BLaER1 treated with 17β-estradiol and CSF1 and Interleukin-3, amounts not matched to agents 10 nM and 100 nM (cell line): Measurements from ENCODE around the gene KIF5B.
"Not testable (repeated sequence)": the region's sequence is repeated elsewhere in the genome, so short reads cannot be mapped to it uniquely, and the experiment has no call there.

ENCODE experiments used
- H3K27ac ChIP-seq, 11 experiments: shearing (Covaris generic); formaldehyde crosslinking; 2 replicates each; pipeline ENCODE4 v1.8.1; 2022
- H3K27me3 ChIP-seq, 11 experiments: shearing (Covaris generic); formaldehyde crosslinking; 2 replicates each; pipeline ENCODE4 v1.8.1; 2022
- H3K36me3 ChIP-seq, 11 experiments: shearing (Covaris generic); formaldehyde crosslinking; 2 replicates each; pipeline ENCODE4 v1.8.1; 2022
- H3K4me1 ChIP-seq, 10 experiments: shearing (Covaris generic); formaldehyde crosslinking; 2 replicates each; pipeline ENCODE4 v1.8.1; 2022
- H3K4me2 ChIP-seq, 11 experiments: shearing (Covaris generic); formaldehyde crosslinking; 2 replicates each; pipeline ENCODE4 v1.8.1; 2022
- H3K4me3 ChIP-seq, 10 experiments: shearing (Covaris generic); formaldehyde crosslinking; 2 replicates each; pipeline ENCODE4 v1.8.1; 2022
- H3K9ac ChIP-seq, 11 experiments: shearing (Covaris generic); formaldehyde crosslinking; 2 replicates each; pipeline ENCODE4 v1.8.1; 2022
- H3K9me3 ChIP-seq, 11 experiments: shearing (Covaris generic); formaldehyde crosslinking; replicated peaks in 1 of 11; 2 replicates each; pipeline ENCODE4 v1.8.1; 2022
- H4K20me1 ChIP-seq, 11 experiments: shearing (Covaris generic); formaldehyde crosslinking; 2 replicates each; pipeline ENCODE4 v1.8.1; 2022
- Cebpa-rat ChIP-seq, 11 experiments: shearing (Covaris generic); IDR thresholded peaks; 2 replicates each; pipeline ENCODE4 v1.8.1; 2022

The KIF5B gene

GRCh38 chr10:32056136-32057035 lies at the start of gene KIF5B:
Gene KIF5B (minus strand): TSS chr10:32056425. CDS start chr10:32055973, 452 bp downstream.
- peaks cover 0 to 18% (median 4%) of the 10 kb centered on the region in 11 experiments; a peak in 6 of 22 replicates for H3K36me3 ChIP-seq
- peak within 1 kb of the TSS; percentile 90 to 99 (median 98) for H3K27ac ChIP-seq
- H3K4me3 ChIP-seq: peak within 1 kb of the TSS; percentile 68 to 97 (median 88)
- no peak for TF ChIP-seq Cebpa-rat (IDR thresholded peaks at IDR 0.05)
- no peaks in the 10 kb centered on the region for H3K27me3 ChIP-seq
- H3K4me1 ChIP-seq: peaks cover 25 to 50% (median 40%) of the 10 kb centered on the region in 10 experiments
- peak within 1 kb of the TSS; percentile 92 to 99 (median 98) for H3K9ac ChIP-seq
- H3K4me2 ChIP-seq: peak within 1 kb of the TSS; percentile 82 to 93 (median 89)
- peaks cover 40 to 44% (median 42%) of the 10 kb centered on the region in 11 experiments for H4K20me1 ChIP-seq
- H3K9me3 ChIP-seq: no peaks in the 10 kb centered on the region

GRCh38 chr10:32105782-32106382 lies 49.7 kb upstream of the KIF5B start:
- H3K4me1 ChIP-seq: no peaks in the 10 kb centered on the region
- H3K9me3 ChIP-seq: peaks cover 0 to 12% (median 8%) of the 10 kb centered on the region in 11 experiments; a peak in 10 of 22 replicates
- no peaks in the 10 kb centered on the region for H3K27me3 ChIP-seq
- H3K27ac ChIP-seq: no peak overlapping the region
- no peaks in the 10 kb centered on the region for H3K36me3 ChIP-seq
- no peak overlapping the region for H3K9ac ChIP-seq
- no peaks in the 10 kb centered on the region for H4K20me1 ChIP-seq
- no peak overlapping the region for H3K4me3 ChIP-seq
- no peak overlapping the region for H3K4me2 ChIP-seq
- TF ChIP-seq Cebpa-rat (IDR thresholded peaks at IDR 0.05): no peak

DNA sequence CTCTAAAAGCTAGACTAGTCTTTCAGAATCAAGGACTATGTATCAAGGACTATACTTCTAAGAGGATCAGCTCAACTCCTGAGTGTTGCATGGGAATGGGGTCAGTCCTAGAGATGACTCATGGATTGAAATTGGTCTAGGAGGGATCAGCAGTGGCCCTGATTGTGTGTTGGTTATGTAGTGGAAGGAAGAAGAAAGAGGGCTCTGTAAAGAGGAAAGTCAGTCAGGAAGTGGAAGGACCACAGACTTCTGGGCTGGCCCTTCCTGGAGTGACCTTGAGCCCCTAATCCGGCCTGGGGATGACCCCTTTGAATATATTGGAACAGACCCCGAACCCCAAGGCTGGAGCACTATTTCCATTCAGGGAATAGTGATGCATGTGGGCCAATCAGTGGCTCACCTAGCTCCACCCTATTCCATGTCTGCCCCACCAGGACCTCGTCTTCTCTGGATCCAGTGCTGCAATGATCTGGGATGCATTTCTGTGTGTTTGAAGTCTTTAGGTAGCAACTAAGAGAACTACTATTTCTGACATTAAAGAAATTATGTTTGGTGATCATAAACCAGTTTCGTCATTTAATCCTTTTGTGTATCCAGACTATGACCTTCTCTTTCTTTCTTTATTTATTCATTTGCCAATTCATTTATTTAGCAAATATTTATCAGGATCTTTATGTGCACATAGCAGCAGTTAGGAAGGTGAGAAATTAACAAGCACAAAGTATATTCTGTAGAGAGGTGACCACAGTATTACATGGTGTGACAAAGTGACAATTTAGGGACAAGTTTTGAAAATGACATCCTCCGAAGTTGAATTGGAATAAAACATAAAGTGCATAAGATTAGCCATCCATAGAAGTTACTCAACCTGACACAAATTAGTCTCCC lies 48.6 kb upstream of the KIF5B start:
- H3K4me1 ChIP-seq: no peaks in the 10 kb centered on the region
- H3K27me3 ChIP-seq: no peaks in the 10 kb centered on the region
- no peak overlapping the region for H3K4me3 ChIP-seq
- H3K9me3 ChIP-seq: peaks cover 0 to 12% (median 6%) of the 10 kb centered on the region in 11 experiments; a peak in 10 of 22 replicates
- H3K27ac ChIP-seq: no peak overlapping the region
- H4K20me1 ChIP-seq: no peaks in the 10 kb centered on the region
- H3K36me3 ChIP-seq: no peaks in the 10 kb centered on the region
- no peak overlapping the region for H3K4me2 ChIP-seq
- H3K9ac ChIP-seq: no peak overlapping the region
- TF ChIP-seq Cebpa-rat (IDR thresholded peaks at IDR 0.05): no peak

DNA sequence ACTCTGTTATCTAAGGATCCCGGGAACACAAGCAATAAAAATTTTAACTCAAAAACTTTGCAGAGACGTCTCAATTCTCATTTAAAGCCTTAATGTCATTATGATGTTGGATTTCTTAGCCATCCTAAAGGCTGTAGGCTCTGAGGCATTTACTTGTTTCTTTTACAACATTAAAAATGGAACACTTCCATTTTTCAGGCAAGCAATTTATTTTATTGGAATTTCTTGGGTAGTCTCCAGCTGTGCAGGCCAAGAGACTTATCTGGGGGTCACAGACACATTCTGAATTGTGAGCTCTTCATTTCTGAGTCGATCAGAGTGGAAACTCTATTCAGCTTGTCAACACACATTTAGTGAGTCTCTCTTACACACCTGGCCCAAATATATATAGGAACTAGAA lies 48.0 kb upstream of the KIF5B start:
- Histone ChIP-seq H3K27me3 (no peaks in the 10 kb centered on the region), H3K27ac (no peak overlapping the region), H3K9ac (no peak overlapping the region), H3K4me2 (no peak overlapping the region), H3K4me1 (no peaks in the 10 kb centered on the region), H3K9me3 (peaks cover 0 to 10% (median 1%) of the 10 kb centered on the region in 11 experiments; a peak in 10 of 22 replicates), H3K4me3 (no peak overlapping the region), H4K20me1 (no peaks in the 10 kb centered on the region), H3K36me3 (no peaks in the 10 kb centered on the region)
- TF ChIP-seq Cebpa-rat (IDR thresholded peaks at IDR 0.05): no peak

DNA sequence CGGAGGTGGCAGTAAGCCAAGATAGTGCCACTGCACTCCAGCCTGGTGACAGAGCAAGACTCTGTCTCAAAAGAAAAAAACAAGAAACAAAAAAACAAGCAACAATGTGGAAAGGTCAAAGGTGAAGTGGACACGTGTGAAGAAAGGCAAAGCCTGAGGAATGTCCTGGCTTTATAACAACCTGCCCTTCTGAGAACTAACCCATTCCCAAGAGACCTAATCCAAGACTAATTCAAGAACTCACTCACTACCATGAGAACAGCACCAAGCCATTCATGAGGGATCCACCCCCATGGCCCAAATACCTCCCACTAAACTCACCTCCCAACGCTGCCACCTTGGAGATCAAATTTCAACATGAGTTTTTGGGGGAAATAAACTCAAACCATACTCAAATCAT lies 47.5 kb upstream of the KIF5B start:
- Histone ChIP-seq H3K9me3 (peaks cover 4 to 10% (median 6%) of the 10 kb centered on the region in 11 experiments), H3K36me3 (no peaks in the 10 kb centered on the region), H3K9ac (no peak overlapping the region), H3K4me3 (no peak overlapping the region), H3K27ac (no peak overlapping the region), H3K27me3 (no peaks in the 10 kb centered on the region), H3K4me2 (no peak overlapping the region), H3K4me1 (no peaks in the 10 kb centered on the region), H4K20me1 (no peaks in the 10 kb centered on the region)
- no peak for TF ChIP-seq Cebpa-rat (IDR thresholded peaks at IDR 0.05)

- H3K27ac ChIP-seq, H3K4me1 ChIP-seq, H3K4me3 ChIP-seq, H3K4me2 ChIP-seq, H3K9ac ChIP-seq, H4K20me1 ChIP-seq, H3K27me3 ChIP-seq, H3K36me3 ChIP-seq: not testable (repeated sequence)
- H3K9me3 ChIP-seq: peaks cover 19 to 41% (median 27%) of the 10 kb centered on the region in 11 experiments
Measured at GRCh38 chr10:32098566-32099259, 42.5 kb upstream of the KIF5B start.

- Histone ChIP-seq H3K4me1 (no peaks in the 10 kb centered on the region), H3K27ac (no peak overlapping the region), H3K4me3 (no peak overlapping the region), H3K27me3 (no peaks in the 10 kb centered on the region), H4K20me1 (no peaks in the 10 kb centered on the region), H3K9me3 (peaks cover 19 to 41% (median 27%) of the 10 kb centered on the region in 11 experiments), H3K4me2 (no peak overlapping the region), H3K36me3 (no peaks in the 10 kb centered on the region; a peak in 1 of 22 replicates), H3K9ac (no peak overlapping the region)
- TF ChIP-seq Cebpa-rat (IDR thresholded peaks at IDR 0.05): no peak
Measured at GRCh38 chr10:32095116-32095733, 39.0 kb upstream of the KIF5B start.

DNA sequence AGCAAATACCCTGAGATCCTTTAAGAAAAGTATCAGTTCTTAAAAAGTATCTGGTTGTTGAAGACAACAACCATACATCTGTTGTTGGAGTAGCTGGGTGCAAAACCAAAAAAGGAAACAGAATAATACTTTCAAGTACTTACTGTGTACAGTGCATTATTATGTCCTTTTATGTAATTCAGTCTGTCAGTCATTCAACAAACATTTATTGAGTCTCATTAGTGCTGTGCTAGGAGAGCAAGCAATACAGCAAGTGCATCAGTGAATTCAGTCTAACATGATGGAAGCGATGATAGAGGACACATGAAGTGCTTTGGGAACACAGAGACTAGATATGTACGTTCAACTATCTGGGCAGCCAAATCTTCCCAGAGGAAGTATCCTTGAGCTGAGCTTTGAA lies 37.4 kb upstream of the KIF5B start:
- Histone ChIP-seq H3K4me3 (no peak overlapping the region), H3K9me3 (peaks cover 14 to 31% (median 21%) of the 10 kb centered on the region in 11 experiments), H3K4me1 (no peaks in the 10 kb centered on the region), H3K9ac (no peak overlapping the region), H3K27me3 (no peaks in the 10 kb centered on the region), H3K4me2 (no peak overlapping the region), H3K36me3 (no peaks in the 10 kb centered on the region; a peak in 1 of 22 replicates), H3K27ac (no peak overlapping the region), H4K20me1 (no peaks in the 10 kb centered on the region)
- no peak for TF ChIP-seq Cebpa-rat (IDR thresholded peaks at IDR 0.05)
